GM19324 (cell line): ENCODE measurements around the gene GADD45A.
"Not testable (repeated sequence)": the region's sequence is repeated elsewhere in the genome, so short reads cannot be mapped to it uniquely, and the experiment has no call there.

Experiments used
- ATAC-seq: cut with Tn5 transposase; IDR thresholded peaks from one replicate; pipeline ENCODE4 v1.9.1; 2021; ENCODE audit warnings: mild to moderate bottlenecking, moderate library complexity; ENCODE audit not compliant: unreplicated experiment, low FRiP score

GADD45A gene, protein sequence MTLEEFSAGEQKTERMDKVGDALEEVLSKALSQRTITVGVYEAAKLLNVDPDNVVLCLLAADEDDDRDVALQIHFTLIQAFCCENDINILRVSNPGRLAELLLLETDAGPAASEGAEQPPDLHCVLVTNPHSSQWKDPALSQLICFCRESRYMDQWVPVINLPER

DNA sequence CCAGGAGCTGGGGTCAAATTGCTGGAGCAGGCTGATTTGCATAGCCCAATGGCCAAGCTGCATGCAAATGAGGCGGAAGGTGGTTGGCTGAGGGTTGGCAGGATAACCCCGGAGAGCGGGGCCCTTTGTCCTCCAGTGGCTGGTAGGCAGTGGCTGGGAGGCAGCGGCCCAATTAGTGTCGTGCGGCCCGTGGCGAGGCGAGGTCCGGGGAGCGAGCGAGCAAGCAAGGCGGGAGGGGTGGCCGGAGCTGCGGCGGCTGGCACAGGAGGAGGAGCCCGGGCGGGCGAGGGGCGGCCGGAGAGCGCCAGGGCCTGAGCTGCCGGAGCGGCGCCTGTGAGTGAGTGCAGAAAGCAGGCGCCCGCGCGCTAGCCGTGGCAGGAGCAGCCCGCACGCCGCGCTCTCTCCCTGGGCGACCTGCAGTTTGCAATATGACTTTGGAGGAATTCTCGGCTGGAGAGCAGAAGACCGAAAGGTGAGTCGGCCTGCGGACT, at the start of gene GADD45A:
GADD45A (plus strand) TSS at position 135 of the 491 bp plus-strand sequence; CDS start at position 429, 294 bp downstream.
- peak; percentile 92 for ATAC-seq

DNA sequence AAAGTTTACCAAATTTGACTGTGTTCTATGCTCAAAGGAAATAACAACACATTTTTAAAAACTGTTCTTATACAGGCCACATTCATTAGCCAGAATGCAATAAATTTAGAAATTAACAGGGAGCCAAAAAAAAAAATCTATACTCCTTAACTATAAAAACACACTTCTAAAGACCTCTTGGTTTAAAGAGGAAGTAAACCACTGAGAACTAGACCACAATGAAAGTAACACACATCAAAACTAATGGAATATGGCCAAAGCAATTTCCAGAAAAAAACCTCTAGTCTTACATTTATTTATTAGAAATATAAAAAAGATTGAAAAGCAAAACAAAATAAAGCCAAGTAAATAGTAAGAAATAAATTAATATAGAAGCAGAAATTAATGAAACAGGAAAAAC, 48.9 kb upstream of the GADD45A start:
- ATAC-seq: no peak

DNA sequence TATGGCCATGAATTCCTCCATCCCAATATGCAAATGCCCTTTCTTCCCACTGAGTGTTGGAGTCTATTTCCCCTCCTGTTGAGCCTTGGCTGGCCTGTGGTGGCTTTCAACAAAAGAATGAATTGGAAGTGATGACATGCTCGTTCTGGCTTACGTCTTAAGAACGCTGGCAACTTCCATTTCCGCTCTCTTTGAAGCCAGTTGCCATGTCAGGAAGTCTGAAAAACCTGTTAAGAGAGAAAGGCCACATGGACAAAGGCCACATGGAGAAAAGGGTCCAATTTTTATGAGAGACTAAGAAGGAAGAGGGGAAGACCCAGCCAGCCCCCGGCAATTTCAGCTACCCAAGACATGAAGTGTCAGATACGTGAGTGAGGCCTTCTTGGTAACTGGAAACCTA, 45.6 kb upstream of the GADD45A start:
- no peak for ATAC-seq

DNA sequence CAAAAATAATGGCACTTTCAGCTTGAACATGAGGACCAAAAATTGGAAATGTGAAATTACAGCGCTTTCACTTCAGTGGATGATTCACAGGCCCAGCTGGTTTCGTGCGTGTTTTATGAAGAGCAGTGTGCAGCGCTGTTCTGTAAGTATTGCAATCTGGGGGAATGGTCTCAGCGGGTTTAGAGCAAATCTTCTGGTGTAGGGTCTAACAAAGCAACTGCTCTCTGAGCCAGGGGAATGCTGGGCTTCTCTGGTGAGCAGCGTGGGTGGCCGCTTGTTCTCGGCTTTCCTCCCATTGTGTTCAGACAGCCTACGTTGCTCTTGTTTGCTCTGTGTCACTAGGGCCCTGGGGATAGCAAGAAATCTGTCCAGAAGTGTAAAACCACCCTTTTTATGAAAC, 42.4 kb upstream of the GADD45A start:
- no peak for ATAC-seq

DNA sequence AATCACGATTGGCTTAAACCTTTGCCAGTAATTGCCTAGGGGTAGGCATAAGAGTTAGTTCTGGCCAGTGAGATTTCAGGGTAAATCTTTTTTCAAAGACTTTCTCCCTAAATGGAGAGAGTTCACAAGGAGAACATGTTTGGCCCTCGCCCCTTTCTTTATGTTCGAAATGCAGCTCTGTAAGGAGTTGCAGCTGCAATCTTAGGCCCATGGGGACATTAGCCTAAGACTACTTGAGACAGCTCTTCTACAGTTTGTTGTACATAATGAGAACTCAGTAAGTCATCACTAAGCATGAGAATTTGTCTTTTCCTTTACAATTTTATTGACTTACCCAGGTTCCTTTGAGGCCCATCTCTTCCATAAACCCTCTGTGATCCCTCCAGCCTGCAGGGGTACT, 40.4 kb upstream of the GADD45A start:
- ATAC-seq: no peak

DNA sequence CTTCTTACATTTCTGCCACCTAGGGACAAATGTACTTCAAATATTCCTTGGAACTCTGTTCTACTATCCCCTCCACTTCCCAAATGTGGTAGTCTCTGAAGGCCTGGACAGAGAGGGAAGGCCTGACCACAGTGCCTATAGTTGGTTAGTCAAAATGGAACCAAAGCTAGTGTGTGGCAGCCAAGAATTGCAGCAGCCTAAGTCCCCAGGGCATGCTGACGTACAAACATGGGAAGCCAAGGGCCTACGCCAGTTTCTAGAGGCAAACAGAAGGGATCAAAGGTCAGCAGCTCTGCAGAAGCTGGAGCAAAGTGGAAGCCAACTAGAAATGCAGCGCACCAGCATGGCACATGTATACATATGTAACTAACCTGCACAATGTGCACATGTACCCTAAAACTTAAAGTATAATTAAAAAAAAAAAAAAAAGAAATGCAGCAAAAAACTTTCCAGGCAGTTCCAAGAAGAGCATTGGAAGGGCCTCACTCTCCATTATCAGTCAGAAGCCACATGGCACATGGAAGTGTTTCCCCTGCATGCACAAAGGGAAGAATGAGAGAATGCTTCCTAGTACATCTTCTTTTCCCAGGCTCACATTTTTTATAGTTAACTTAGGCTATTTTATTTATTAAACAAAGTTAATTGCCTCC, 39.4 kb upstream of the GADD45A start:
- no peak for ATAC-seq

DNA sequence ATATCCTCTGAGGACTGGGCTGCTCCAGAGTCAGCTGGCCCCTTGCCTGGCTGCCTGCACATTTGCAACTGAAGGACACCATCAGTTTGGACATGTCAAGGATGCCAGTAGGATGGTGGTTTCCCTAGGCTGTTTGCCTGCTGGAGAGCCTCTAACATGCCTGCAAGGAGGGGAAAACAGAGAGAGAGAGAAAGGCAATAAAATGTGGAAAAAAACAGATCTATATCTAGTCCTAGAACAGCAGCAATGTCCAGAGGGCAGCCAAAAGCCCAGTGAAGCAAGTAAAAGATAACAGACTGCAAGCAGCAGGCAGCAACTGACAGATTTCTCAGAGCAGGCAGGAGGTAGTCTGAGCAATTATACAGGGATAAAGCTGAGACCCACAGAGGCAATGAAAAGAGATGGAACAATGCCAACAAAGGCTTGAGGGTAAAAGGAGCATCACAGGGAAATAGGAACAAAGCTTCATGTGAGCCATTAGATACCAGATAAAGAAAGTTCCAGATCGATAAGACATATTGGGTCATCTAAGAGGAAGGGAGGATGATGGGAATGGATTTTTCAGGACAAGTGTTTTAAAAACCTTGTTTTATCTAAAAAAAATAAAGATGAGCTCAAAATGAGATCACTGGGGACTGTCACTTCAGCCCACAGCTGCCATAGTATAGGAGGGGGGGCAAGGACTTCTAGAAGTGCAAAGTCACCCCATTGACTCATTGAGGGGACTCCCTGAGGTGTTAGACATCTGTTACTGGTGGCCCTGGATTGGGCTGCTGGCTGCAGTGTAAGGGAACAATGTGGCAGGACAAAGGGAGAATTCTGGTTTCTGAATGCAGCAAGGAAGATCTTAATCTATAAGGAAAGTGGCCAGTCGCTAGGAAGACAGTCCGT, 38.6 kb upstream of the GADD45A start:
- no peak for ATAC-seq

DNA sequence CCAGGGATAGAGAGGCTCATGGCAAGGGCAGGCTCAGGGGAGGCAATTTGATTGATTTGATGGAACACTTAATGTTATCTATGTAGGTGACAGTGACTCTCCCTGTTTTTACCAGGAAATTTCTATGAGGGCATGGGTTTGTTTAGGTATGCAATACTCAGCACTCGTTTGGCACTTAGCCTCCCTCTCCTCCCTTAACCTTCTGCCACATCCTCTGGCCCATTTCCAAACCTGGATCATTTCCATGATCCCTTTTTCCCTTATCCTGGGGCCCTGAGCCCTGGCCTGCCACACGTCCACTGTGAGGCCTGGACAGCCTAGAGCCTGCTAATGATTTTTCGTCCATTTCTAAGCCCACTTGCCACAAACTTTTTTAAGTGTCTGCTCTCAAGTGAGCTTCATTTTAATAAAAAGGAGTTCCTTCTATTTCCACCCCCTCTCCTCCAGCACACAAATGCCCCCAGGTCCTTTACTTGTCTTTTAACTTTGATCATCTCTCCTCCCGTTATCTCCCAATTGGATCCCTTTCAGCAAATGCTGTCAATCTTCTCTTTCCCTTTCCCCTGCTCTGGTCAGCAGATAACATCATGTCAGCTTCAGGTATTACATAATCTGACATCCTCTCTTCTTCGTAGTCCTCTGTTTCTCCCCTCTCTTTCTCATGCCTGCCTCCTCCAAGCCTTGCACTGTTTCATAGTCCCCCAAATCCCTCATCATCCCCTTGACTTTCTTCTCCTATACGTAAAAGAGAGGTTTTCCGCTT, 37.8 kb upstream of the GADD45A start:
- no peak for ATAC-seq

DNA sequence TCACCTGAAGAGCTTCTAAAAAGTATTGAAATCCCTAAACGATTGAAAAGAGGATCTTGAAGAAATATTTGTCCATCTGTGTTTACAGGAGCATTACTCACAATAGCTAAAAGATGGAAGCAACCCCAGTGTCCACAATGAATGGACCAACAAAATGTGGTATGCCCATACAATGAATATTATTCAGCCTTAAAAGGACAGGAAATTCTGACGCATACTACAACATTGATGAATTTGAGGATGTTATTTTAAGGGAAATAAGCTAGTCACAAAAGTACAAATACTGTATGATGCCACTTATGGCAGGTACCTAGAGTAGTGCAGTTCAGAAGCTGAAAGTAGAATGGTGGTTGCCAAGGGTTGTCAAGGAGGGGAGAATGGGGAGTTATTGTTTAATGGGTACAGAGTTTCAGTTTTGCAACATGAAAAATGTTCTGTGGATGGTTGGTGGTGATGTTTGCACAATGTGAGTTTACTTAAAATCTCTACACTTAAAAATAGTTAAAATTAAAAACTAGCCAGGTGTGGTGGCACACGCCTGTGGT, 37.1 kb upstream of the GADD45A start:
- ATAC-seq: no peak

DNA sequence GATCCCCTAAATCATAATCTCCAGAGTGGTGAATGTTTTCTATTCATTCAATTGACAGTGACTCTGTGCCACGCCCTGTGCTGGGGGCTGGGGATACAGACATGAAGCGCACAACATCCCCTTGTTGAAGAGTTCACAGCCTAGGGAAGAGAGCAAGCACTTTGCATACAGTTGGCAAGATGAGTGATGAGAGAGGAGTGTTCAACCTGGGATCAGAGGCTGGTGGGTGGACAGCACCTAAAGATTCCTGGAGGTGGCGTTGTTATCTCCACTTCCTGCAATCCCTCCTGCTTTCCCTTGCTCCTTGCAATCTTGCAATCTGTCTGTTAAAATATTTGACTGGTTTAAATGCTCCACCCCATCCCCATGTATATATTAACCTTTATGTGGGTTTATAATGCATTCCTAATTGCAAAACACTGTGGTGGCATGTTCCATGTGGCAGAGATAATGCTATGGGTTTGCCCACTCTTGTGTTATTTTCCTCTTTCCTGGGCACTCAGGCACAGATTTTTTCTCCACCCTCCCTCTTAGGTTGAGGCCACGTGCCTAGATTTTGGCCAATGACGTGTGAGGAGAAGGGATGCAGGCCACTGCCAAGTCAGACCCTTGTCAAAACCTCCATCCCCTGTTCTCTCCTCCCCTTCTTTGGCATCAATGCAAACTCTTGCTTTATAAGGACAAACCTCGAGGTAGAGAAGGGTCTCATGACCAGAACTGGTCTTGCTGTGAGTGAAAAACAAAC, 36.2 kb upstream of the GADD45A start:
- ATAC-seq: no peak

DNA sequence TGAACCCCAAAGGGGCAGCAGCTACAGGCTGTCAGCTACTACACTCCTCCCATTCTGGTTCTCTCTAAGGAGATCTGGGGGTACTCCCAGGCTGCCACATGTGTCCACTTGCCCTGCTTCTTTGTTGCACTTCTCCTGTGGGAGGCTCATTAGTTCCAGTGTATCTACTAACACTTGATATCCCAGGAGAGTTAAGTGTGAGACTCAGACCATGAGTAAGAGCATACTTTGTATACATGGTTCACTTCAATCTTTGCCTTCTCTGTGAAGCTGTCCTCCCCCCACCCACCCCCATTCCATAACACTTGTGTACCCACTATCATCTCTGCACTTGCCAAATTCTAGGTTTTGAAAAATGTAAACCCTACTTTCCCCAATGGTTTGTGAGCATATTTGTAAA, 34.9 kb upstream of the GADD45A start:
- ATAC-seq: no peak

DNA sequence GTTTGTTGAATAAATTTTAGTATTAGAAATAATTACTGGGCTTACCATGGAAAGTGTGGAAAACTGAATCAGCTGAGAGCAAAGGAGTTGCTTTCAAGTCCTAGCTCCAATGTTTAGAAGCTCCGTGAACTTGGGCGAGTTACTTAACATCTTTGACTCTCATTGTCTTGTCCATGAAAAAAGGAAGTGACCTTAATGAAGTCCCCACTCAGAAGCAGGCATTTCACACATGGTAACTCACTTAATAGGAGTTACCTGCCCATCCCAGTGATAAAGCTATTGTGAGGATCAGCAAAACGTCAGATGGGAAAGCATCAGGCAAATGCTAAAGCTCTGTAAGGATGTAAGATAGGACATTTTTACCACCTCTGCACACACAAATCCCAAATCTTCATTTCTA, 34.0 kb upstream of the GADD45A start:
- ATAC-seq: no peak

DNA sequence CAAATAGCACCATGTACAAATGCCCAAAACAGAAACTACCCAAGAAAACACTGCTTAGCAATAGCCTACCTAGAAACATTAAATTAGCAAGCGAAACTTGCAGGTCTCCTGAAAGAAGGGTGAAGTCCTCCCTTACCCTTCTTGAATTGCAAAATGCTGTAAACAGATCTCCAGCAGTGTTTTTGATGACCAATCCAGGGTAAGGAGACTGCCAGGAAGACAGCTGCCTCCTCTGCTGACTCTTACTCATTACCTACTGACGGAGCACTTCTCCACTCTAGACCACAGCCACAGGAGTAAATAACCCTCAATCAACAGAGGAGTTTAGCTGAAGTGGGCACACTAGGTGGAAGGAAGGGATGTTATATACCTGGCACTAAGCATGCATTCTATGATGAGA, 32.2 kb upstream of the GADD45A start:
- ATAC-seq: peak; percentile 62

DNA sequence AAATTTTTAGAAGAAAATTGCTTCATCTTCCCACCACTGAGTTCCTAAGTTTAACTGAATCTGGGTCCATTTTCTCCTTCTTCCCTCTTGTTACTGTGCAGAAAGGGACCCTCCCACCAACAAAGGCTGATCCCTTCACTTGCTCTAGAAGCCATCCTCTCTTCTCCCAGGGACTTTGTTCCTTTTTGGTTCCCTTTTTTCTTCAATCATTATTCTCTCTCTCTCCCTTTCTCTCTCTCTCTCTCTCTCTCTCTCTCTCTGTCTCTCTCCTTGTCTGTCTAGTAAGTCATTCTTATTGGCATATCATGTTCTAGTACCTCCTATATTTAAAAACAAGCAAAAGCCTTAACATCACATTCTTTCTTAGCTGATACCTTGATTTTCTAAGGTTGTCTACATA, 31.7 kb upstream of the GADD45A start:
- ATAC-seq: no peak

DNA sequence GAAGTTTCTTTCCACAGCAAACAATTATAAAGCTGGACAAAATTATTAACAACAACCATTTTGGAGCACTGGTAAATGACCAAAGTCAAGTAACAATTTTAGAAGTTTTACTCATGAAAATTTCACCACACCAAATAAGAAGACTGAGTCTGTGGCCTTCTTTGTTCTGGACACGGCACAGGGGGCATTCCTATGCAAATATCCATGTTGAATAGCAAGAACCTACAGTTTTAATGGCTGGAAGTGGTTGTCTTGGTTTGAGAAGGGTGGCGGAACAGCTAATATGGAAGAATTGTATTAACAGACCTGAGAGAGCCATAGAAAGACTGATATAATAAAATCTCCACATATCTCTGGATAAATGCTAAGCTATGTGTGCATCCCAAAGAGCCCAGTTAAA, 29.4 kb upstream of the GADD45A start:
- ATAC-seq: no peak

DNA sequence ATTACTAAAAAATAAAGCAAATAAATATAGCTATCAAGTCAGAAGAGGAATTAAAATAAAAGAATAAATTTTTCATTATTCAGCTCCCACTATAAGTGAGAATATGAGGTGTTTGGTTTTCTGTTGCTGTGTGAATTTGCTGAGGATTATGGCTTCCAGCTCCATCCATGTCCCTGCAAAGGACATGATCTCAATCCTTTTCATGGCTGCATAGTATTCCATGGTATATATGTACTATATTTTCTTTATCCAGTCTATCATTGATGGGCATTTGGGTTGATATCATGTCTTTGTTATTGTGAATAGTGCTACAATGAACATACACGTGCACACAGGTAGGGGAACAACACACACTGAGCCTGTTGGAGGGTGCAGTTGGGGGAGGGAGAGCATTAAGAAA, 27.8 kb upstream of the GADD45A start:
- not testable (repeated sequence) for ATAC-seq

DNA sequence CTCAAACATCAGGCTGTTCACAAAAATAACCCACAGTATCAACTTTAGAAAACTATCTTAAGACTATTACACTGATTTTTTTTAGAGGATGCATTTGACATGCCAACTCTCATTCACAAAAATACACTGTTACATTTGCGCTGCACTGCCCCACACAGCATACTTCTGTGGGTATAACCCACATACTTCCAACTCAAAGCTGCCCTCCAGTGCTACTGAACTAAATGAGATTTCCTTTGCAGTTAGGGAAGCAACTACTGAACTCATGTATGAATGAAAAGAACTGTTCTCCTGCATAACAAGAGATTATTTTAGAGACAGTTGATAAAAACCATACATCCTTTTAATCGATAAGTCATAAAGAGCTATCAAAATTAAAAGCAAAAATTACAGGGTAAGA, 25.8 kb upstream of the GADD45A start:
- ATAC-seq: no peak

DNA sequence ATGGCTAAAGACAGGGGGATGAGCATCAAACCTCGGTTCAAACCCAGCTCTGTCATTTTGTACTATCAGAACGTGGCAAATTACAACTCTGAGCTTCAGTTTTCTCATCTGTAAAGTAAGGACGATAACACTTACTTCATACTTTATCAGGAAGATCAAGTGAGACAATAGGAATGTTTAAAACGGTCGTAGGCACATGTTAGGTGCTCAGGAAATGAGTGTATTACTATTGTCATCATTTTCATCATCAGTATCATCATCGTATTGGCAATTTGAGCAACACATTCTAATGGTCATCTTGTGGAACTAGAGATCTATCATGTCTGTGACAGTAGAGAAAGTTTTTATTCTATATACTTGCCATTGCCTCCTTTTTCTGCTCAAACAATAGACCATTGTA, 22.1 kb upstream of the GADD45A start:
- no peak for ATAC-seq

DNA sequence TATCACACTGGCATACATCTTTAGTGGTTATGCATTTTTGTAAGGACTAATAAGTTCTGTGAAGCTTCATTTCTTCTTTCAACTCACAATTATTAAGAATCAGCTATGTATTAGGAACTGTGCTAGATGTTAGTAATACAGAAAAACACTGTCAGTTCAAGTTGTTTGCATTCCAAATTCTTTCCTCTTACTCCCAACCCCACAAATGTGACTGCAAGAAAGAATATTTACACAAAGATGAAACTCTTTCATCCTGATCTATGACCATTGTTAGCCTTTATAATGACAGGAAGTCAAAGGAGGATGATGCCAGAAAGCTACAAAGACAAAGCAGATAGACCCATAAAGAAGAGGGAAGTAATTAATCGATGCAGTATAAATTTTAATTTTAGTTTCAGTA, 21.0 kb upstream of the GADD45A start:
- no peak for ATAC-seq

DNA sequence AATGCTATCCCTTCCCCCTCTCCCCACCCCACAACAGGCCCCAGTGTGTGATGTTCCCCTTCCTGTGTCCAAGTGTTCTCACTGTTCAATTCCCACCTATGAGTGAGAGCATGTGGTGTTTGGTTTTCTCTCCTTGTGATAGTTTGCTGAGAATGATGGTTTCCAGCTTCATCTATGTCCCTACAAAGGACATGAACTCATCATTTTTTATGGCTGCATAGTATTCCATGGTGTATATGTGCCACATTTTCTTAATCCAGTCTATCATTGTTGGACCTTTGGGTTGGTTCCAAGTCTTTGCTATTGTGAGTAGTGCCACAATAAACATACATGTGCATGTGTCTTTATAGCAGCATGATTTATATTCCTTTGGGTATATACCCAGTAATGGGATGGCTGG, 19.7 kb upstream of the GADD45A start:
- ATAC-seq: not testable (repeated sequence)
